ENCODE data around the gene MYZAP. TPM values are rescaled to one million over a fixed set of nuclear protein-coding genes. Genes with fewer than 3 reads are reported as not detected.

MYZAP gene
- total and polyA plus RNA-seq, 2 of the 4 experiments (the other 2 are of a cell fraction) = not detected

GRCh38 chr15:57647071-57647790, 55.5 kb downstream of the MYZAP start:
- Histone ChIP-seq H3K36me3 (ENCODE audit: control insufficient read depth, insufficient read depth, low read length) (no peaks in the 10 kb centered on the region), H3K9ac (ENCODE audit: low read depth, low read length) (no peak overlapping the region), H2BK5ac (ENCODE audit: low read depth, low read length, poor library complexity, severe bottlenecking) (no peak overlapping the region), H3K79me1 (ENCODE audit: low read depth in 1 of 2, low read length in 2 of 2) (no peaks in the 10 kb centered on the region), H3K9me1 (ENCODE audit: insufficient read depth, low read length) (no peaks in the 10 kb centered on the region), H3K18ac (ENCODE audit: low read depth, low read length) (no peak overlapping the region), H2BK15ac (ENCODE audit: low read depth, low read length) (no peak overlapping the region), H2BK120ac (ENCODE audit: low read depth, low read length) (no peak overlapping the region), H3K4ac (ENCODE audit: low read depth, low read length) (no peak overlapping the region), H3K4me3 (ENCODE audit: insufficient read depth, low read depth, low read length) (no peak overlapping the region), H2AK9ac (replicated peaks; ENCODE audit: low read depth, low read length, poor library complexity) (no peak overlapping the region), H3K27ac (ENCODE audit: insufficient read depth, low read length) (no peak overlapping the region), H2BK20ac (ENCODE audit: low read depth, low read length) (no peak overlapping the region), H2AFZ (replicated peaks; ENCODE audit: low read length, poor library complexity) (no peak overlapping the region), H2AK5ac (ENCODE audit: low read depth, low read length) (no peak overlapping the region), H4K91ac (ENCODE audit: insufficient read depth, low read depth, low read length) (no peak overlapping the region), H4K8ac (ENCODE audit: low read depth in 2 of 2, low read length in 2 of 2) (no peak overlapping the region), H3K23ac (ENCODE audit: low read depth, low read length) (no peak overlapping the region), H3K4me2 (ENCODE audit: low read depth, low read length) (no peak overlapping the region), H3K14ac (replicated peaks; ENCODE audit: low read depth, low read length) (no peak overlapping the region), H3K4me1 (ENCODE audit: control insufficient read depth, insufficient read depth, low read length) (no peaks in the 10 kb centered on the region), H3K9me3 (ENCODE audit: control insufficient read depth, insufficient read depth, low read length) (no peaks in the 10 kb centered on the region), H3K27me3 (ENCODE audit: control insufficient read depth, insufficient read depth, low read length) (peaks cover 9% of the 10 kb centered on the region), H4K5ac (ENCODE audit: low read depth, low read length) (no peak overlapping the region), H4K20me1 (ENCODE audit: insufficient read depth, low read length) (no peaks in the 10 kb centered on the region), H3K56ac (ENCODE audit: extremely low read depth, insufficient read depth, low read length) (no peak overlapping the region)
- TF ChIP-seq MXI1 (IDR thresholded peaks at IDR 0.05; ENCODE audit: borderline replicate concordance, low read depth, low read length) (no peak), NFE2L2 (IDR thresholded peaks at IDR 0.05; ENCODE audit: low read depth, low read length) (no peak), CTCF (conservative IDR thresholded peaks at IDR 0.05; ENCODE audit: low read depth, low read length) (no peak), RAD21 (IDR thresholded peaks at IDR 0.05; ENCODE audit: low read length) (no peak)
- BruUV-seq (replicated peaks) = no TSS peak
- CTCF ChIA-PET = no interaction called here
- intact Hi-C loops (cut with micrococcal nuclease) = no loop called here
- no CpG with 5 or more reads among the region's 6 CpGs for WGBS, 2 experiments (ENCODE audit: extremely low coverage in 2 of 2, insufficient read length in 1 of 2)
- dilution Hi-C loops (cut with HindIII; ENCODE audit: low sequenced_read_pairs, unreplicated experiment) = no loop called here
- ATAC-seq (ENCODE audit: low read depth) = no peak
- in situ Hi-C loops (cut with MboI; ENCODE audit: low sequenced_read_pairs) = no loop called here
- no peak for DNase-seq
- POLR2A ChIA-PET (ENCODE audit: unreplicated experiment) = no interaction called here
